SK-MEL-5 (cell line): Measurements from ENCODE around the gene PLA2G2A. TPM values are rescaled to one million over a fixed set of nuclear protein-coding genes. Genes with fewer than 3 reads are reported as not detected.
"Not testable (repeated sequence)": the region's sequence is repeated elsewhere in the genome, so short reads cannot be mapped to it uniquely, and the experiment has no call there.

Experiments used
- DNase-seq: peaks from one replicate; pipeline ENCODE4 v3.0.0-alpha.2; 2016; ENCODE audit warnings: low read depth, low spot score
- in situ Hi-C: cut with HindIII; loops from 2 replicates; pipeline ENCODE4 v1.10.0; 2016; ENCODE audit warnings: low sequenced_read_pairs, high pct_unique_total_duplicates, low pct_unique_long_range_greater_than_20kb
- polyA plus RNA-seq, 2 experiments: library from polyadenylated mRNA; depleted of rRNA; stranded (reverse); fragments of >200 nt; gene quantifications; 2 replicates each; pipeline ENCODE4 v1.2.3, GENCODE V29; 2015
- total RNA-seq: library from RNA; depleted of rRNA; stranded (reverse); fragments of >200 nt; shearing (Covaris generic); gene quantifications from 2 replicates; pipeline ENCODE4 v1.2.3, GENCODE V29; 2014; rRNA removed

PLA2G2A gene, protein sequence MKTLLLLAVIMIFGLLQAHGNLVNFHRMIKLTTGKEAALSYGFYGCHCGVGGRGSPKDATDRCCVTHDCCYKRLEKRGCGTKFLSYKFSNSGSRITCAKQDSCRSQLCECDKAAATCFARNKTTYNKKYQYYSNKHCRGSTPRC
- not detected in 2 replicates for total RNA-seq
- 0.17 and 0.20 TPM in 2 replicates for polyA plus RNA-seq (2015; cell fraction: cytosol; rRNA removed)
- 0.28 TPM in 1 of 2 replicates, not detected in the other for polyA plus RNA-seq (2015; cell fraction: nucleus; rRNA removed)

DNA sequence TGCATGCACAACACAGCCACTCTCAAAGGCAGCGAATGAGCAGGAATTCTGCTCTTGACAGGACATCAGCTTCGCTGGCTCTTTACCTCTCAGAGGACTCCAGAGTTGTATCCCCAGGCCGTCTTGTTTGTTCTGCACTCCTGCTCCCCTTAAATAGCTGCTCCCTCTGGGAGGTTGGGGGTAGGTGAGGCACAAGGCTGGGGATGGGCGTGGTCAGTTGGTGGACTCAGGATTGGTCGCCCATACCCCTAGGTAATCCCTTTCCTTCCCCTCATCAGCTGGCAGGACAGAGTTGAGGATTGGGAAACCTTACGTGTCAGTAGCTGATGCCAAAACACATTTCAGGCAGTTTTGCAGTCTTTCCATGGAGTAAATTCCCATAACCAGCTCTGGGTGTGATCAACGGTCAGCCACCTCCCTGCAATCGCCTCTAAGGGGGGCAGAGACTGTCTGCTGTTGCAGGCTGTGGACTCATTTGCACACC, at the start of gene PLA2G2A:
TSS of gene PLA2G2A (minus strand) at position 125 of the 484 bp plus-strand sequence. CDS start 845 bp downstream, outside the sequence.
- in situ Hi-C loops = no loop called here
- DNase-seq = no peak

DNA sequence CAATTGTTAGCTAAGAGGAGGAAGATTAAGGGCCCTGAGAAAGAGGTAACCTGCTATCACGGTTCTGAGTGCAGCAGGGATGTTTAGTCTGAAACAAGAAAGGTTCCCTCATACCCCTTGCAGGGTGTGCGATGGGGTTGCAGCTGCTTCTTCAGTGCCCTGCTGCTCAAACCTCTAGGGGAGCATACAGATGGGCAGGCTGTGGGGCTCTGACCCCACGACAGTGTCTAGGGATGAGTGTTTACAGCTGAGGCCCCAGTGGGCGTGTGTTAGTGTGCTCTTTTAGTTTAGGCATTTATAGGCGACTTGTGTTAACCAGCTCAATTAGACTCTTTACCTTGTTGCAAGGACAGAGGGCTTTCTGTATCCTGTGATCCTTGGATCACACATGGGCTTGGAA, 49.3 kb upstream of the PLA2G2A start:
- no peak for DNase-seq
- in situ Hi-C loops = no loop called here

DNA sequence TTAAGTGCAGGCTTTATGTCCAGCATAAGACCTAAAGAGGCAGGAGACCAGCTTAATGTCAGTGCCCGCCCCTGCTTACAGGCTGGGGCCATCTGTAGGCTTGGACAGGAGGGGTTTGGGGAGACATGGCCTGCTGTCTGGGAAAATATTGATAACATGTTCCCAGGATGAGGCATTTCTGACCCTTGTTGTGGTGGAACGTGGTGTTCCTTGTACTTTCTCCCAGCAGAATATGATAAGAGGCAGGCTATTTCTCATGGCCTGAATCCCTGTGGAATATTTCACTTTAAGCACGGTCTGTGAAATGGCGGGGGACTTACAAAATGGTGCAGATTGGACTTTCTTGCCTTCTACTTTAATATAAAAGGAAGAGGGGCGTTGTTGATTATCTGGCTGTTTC, 48.7 kb upstream of the PLA2G2A start:
- in situ Hi-C loops = no loop called here
- DNase-seq = no peak

DNA sequence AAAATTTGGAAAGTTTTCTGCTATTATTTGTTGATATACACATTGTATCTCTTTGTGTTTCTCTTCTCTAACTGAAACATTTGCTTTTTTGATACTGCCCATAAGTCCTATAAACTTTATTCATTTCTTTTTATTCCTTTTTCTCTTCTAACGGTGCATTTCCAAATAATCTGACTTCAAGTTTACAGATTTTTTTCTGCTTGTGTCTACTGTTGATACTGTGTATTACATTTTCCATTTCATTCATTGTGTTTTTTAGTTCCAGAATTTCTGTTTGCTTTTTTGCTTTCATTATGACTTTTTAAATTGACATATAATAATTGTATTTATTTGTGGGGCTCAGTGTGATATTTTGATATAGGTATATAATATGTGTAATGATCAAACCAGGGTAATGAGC, 38.3 kb upstream of the PLA2G2A start:
- no peak for DNase-seq
- in situ Hi-C loops = no loop called here

DNA sequence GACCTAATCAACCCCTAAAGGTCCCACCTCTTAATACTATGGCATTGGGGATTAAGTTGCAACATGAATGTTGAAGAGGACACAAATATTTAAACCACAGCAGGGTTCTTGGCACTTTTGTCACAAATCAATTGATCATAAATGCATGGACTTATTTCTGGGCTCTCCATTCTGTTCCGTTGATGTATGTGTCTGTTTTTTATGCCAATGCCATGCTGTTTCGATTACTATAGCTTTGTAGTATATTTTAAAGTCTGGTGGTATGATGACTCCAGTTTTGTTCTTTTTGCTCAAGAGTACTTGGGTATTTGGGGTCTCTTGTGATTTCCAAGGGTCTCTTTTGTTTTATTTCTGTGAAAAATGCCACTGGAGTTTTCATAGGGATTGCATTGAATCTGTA, 34.7 kb upstream of the PLA2G2A start:
- in situ Hi-C loops = no loop called here
- DNase-seq = no peak

DNA sequence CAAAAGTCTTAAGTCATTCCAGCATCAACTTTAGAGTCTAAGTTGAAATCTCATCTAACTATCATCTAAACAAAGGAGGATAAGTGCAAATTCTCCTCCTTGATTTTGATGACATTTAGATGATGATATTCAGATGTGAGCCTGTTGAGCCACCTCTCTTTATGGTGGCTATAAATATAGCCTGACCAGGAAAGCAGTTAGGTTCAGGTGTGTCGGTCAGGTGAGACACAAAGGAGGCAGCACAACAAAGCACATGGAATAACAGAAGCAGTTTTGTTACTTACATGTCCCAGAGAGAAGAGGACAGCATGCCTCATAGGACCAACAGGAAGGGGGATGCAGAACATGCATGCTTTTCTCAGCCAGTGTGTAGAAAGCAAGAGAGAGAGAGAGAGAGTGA, 30.6 kb upstream of the PLA2G2A start:
- no peak for DNase-seq
- in situ Hi-C loops = no loop called here

DNA sequence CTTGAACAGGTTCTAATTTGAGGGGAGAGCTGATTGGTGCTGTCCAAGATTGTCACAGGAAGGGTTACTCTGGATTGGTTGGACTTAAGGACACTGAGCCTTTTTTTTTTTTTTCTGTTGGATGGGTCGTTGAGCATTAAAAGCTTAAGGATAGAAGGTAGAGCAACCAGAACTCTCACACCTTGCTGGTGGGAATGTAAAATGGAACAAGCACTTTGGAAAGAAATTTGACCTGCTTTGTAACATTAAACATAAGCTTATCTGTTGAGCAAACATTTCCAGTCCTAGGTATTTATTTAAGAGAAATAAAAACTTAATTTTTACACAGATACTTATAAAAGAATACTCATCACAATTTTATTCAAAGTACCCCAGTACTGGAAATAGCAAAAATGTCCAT, 29.8 kb upstream of the PLA2G2A start:
- DNase-seq = no peak
- in situ Hi-C loops = no loop called here

DNA sequence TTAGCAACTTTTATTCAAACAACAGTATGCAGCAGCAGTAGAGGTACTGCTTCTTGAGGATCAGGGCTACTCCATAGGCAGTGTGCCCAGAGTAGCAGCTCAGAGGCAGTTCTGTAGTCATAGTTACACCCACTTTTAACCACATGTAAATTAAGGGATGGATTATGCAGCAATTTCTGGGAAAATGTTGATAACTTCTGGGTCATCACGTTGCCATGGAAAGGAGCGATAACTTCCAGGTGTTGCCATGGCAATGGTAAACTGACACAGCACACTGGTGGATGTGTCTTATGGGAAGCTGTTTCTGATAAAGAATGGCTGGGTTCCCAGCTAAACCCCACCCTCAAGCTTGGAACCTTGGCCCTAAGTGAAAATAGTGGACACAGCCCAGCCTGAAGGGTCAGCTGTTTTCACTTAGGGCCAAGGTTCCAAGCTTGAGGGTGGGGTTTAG, 29.0 kb upstream of the PLA2G2A start:
- in situ Hi-C loops = no loop called here
- DNase-seq = no peak

DNA sequence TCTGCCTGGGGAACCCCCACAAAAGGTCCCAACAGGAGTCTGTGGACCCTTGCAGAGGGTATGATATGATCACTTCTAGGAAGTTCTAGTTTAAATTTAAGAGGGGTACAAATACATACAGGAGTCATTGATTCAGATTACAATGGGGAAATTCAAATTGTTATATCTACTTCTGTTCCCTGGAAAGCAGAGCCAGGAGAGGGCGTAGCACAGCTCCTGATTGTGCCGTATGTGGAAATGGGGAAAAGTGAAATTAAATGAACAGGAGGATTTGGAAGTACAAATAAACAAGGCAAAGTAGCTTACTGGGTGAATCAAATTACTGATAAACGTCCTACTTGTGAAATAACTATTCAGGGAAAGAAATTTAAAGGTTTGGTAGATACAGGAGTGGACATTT, 19.4 kb upstream of the PLA2G2A start:
- peak; percentile 4 for DNase-seq
- in situ Hi-C loops = not testable (repeated sequence)

DNA sequence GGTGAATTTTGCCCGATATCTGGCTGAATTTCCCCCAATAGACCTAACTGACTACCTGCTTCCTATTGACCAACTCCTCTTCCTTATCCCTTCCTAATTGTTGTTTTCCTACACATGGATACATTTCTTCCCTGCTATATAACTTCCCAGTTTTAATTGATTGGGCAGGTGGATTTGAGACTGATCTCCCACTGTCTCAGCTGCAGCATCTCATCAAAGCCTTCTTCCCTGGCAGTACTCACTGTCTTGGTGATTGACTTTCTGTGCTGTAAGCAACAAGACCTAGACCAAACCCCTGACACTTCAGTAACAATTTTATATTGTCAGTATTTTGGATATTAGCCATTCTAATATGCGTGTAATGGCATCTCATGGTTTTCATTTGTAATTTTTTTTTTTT, 11.3 kb upstream of the PLA2G2A start:
- in situ Hi-C loops = no loop called here
- DNase-seq = no peak

DNA sequence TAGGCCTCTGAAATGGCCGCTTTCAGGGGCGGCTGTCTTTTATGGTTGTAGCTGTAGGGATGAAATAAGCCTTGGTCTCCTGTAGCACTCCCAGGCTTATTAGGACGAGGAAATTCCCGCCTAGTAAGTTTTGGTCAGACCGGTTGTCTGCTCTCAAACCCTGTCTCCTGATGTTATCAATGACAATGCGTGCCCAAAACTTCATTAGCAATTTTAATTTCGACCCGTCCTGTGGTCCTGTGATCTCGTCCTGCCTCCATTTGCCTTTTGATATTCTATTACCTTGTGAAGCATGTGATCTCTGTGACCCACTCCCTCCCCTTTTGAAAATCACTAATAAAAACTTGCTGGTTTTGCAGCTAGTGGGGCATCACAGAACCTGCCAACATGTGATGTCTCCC, 10.8 kb upstream of the PLA2G2A start:
- DNase-seq, in situ Hi-C loops: not testable (repeated sequence)

DNA sequence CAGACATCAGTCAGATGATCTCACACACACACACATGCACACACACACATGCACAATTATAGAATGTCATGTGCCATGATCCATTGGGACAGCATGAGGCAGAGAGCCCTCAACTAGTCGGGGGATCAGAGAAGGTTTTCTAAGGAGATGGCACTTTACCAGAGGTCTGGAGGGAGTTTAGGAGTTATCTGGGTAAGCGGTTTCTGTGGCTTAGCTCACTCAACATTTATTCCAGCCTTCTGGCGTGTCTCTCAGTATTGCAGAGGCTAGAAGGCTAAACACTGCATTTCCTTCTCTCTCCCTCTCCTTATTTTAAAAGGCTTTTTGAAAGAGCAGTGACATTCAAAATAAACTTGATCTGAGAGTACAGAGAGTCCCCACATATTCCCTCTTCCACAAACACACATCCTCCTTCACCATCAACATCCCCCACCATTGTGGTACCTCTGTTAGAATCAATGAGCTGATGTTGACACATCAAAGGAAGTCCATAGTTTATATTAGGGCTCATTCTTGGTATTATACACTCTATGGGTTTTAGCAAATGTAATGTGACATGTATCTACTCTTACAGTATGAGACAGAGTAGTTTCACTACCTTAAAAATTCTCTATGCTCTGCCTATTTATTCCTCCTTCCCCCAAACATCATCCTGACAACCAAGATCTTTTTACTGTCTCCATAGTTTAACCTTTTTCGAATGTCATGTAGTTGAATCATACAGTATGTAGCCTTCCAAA, 9.0 kb upstream of the PLA2G2A start:
- no peak for DNase-seq
- in situ Hi-C loops = no loop called here

DNA sequence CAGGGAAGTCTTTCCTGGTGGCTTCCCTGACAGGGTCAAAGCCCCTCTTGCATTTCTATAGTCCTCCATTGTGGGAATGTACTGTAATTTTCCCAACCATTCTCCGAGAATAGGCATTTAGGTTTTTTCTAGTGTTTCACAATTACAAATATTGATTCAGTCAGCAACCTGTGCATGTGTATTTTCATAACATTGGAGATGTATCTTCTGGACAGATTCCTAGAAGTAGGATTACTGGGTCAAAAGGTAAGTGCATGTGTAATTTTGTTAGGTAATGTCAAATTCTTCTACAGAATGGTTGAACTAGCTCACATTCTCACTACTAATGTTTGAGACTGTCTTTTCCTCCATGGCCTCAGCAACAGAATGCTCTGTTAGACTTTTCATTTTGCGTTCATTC, 8.3 kb upstream of the PLA2G2A start:
- no peak for DNase-seq
- in situ Hi-C loops = no loop called here

DNA sequence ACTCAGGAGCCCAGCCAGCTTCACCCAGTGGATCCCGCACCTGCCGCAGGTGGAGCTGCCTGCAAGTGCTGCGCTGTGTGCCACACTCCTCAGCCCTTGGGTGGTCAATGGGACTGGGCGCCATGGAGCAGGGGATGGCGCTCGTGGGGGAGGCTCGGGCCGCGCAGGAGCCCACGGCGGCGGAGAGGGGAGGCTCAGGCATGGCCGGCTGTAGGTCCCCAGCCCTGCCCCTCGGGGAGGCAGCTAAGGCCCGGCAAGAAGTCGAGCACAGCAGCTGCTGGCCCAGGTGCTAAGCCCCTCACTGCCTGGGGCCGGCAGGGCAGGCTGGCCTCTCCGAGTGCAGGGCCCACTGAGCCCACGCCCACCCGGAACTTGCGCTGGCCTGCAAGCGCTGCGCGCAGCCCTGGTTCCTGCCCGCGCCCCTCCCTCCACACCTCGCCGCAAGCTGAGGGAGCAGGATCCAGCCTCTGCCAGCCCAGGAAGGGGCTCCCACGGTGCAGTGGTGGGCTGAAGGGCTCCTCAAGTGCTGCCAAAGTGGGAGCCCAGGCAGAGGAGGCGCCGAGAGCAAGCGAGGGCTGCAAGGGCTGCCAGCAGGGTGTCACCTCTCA, 5.1 kb upstream of the PLA2G2A start:
- DNase-seq, in situ Hi-C loops: not testable (repeated sequence)

DNA sequence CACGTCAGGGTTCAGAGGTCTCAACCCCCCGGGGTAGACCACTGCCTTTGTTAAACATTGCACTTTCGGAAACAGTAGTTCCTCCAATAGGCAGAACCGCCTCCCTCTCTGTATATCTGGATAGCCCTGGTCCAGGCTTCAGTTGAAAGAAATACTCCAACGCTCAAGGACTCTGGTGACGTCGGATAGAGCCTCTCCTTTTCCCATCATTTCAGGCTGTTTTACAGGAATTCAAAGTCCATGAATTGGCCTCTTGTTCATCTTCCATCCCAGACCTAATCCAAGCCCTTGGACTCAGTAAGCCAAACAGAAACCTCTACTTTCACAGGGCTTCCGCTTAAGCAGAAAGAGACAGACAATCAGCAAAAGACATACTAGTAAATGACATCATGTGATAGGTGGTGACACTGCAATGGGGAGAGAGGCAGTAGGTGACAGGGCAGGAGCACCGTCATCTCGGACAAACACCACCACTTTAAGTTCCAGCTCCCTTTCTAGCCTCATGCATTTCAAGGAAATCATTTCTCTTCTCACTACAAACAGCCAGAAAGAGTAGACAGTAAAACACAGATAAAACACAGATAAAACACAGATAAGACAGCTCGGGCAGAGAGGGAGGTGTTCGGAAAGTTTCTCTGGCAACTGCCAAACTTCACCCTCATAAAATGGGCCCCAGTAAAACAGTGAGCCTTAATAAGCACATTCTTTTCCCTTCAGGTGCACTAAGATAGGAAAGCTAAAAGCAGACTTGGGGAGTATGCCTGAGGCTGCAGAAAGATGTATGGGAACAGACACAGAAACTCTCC, 2.3 kb upstream of the PLA2G2A start:
- peak; percentile 67 for DNase-seq
- in situ Hi-C loops = no loop called here

DNA sequence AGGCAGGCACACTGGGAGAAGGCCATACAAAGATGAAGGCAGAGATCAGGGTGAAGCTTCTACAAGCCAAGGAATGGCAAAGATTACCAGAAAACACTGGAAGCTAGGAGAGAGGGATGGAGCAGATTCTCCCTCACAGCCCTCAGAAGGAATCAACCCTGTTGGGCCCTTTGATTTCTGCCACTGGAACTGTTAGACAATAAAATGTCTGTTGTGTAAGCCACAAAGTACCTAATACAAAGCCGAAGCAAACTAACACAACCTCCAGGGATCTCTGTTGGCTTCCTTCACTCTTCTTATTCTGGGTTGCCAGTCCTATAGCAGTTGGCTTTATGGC, 1.7 kb upstream of the PLA2G2A start:
- DNase-seq = no peak
- in situ Hi-C loops = no loop called here

DNA sequence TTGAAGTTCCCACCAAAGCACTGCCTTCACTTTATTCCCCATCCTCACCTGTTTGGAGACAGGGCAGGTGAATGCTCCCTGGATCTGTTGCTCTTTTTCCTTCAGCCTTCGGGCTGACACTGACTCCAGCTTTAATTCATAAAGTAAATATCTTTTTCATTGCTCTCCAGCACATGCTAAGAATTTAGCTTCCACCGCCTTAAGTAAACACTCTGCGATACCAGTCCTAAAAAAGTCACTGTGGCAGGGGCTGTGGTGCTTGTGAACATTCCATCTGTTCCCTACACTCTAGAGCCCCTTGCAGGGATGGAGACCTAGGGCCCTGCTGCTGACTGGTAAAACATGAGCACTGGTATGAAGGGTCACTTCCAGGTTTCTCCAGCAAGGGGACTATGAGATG, 896 bp upstream of the PLA2G2A start:
- in situ Hi-C loops = no loop called here

DNA sequence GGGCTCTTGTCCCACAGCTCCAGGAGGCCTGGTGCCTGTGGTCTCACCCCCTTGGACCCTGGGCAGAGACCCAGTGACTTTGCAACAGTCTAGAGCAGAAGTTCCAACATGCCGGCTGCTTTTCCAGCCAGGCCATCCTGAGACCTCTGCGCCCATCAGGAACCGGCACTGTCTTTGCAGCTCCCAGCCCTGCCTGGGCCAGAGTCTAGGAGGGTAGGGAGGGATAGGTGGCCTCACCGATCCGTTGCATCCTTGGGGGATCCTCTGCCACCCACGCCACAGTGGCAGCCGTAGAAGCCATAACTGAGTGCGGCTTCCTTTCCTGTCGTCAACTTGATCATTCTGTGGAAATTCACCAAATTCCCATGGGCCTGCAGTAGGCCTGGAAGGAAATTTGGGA, 1.3 kb downstream of the PLA2G2A start:
- in situ Hi-C loops = no loop called here

More for the DNA sequence above, 896 bp upstream of the PLA2G2A start:
- no peak for DNase-seq

More for the DNA sequence above, 1.3 kb downstream of the PLA2G2A start:
- DNase-seq = no peak
